Effector CD8-positive, alpha-beta T cell (primary cell): ENCODE measurements around the gene TRMO.
"Not testable (repeated sequence)": the region's sequence is repeated elsewhere in the genome, so short reads cannot be mapped to it uniquely, and the experiment has no call there.

Source experiments
- DNase-seq: peaks from one replicate; lab custom pipeline; 2025; lab: John Stamatoyannopoulos, UW
- total RNA-seq, 4 experiments: gene quantifications; one replicate each; lab custom pipeline; 2026; lab: John Stamatoyannopoulos, UW

The TRMO gene, protein sequence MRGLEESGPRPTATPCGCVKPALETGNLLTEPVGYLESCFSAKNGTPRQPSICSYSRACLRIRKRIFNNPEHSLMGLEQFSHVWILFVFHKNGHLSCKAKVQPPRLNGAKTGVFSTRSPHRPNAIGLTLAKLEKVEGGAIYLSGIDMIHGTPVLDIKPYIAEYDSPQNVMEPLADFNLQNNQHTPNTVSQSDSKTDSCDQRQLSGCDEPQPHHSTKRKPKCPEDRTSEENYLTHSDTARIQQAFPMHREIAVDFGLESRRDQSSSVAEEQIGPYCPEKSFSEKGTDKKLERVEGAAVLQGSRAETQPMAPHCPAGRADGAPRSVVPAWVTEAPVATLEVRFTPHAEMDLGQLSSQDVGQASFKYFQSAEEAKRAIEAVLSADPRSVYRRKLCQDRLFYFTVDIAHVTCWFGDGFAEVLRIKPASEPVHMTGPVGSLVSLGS
- total RNA-seq = 38.9 to 93.8 (median 52.3) reads per million in 4 experiments

- DNase-seq = peak; percentile 97
These were observed at the start of gene TRMO for GRCh38 chr9:97921959-97922724. TRMO (minus strand) TSS chr9:97922500; CDS start chr9:97922493, 7 bp downstream.

GRCh38 chr9:97970165-97970564 is 47.9 kb upstream of the TRMO start:
- DNase-seq = no peak

DNA sequence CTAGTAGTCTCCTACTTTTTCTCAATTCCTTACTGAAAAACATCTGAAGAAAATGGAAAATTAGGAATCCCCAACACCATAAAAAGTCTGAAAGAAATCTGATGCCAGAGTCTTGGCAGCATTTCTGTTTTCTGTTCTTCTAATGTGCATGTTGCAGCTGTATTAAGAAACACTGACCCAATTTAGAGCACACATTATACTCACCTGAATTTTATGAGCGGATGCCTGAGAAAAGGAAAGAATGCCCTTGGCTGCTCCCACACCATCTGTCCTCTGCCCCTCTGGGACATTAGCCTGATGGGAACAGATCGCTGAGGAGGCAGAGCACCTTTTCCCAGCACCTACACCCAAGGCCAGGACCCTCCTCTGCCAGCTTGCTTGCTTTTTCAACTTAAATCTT is 46.7 kb upstream of the TRMO start:
- DNase-seq = no peak

- DNase-seq = no peak
These were observed 44.2 kb upstream of the TRMO start for GRCh38 chr9:97966493-97966892.

- DNase-seq = no peak
These were observed 42.6 kb upstream of the TRMO start for GRCh38 chr9:97964901-97965300.

DNA sequence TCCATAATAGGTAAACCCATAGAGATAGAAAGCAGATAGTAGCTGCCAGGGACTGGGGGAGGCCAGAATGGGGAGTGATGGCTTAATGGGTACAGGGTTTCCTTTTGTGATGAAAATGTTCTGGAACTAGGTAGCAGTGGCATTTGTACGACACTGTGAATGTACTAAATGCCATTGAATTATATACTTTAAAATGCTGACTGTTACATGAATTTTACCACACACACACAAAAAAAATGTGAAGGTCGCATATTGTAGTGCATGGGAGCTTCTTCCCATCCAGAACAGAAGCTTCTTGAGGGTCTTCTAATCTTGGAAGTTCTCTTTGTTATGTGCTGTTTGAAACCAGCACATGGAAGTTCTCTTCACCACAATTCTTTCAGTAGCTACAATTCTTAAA is 40.9 kb upstream of the TRMO start:
- DNase-seq = no peak

DNA sequence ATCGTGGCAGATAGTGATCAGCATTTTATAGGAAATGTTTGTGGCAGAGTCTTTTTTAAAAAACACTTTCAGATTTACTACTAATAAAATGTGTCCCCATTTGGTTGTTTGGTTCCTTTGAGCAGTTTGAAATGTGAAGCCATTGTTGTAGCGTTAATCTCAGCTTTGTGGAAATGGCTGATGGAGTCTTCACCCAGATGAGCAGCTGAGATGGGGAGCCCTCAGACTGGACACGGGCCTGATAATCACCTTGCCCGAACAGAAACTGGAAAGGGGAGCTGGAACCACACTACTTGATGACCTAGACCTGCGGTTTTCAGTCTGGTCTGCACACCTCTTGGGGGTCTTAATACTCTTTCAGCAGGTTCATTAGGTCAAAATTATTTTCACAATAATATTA is 40.3 kb upstream of the TRMO start:
- no peak for DNase-seq

DNA sequence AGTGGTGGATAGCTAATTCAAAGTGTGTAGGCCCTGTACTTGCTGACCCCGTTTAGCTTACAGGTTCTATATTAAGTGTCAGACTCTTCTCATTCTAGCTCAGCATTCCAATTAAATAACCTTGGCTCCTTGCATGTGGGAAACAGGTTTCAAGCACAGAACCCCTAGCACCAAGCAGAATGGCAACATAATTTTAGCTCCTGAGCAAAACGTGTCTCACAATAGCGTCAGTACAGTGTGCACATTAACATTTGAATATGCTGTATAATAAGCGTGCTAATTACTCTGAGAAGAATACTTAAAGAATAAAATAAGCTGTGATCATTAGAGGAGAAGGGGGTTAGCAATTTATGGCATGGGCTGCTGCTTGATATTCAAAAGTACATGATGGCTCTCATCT is 39.8 kb upstream of the TRMO start:
- no peak for DNase-seq

DNA sequence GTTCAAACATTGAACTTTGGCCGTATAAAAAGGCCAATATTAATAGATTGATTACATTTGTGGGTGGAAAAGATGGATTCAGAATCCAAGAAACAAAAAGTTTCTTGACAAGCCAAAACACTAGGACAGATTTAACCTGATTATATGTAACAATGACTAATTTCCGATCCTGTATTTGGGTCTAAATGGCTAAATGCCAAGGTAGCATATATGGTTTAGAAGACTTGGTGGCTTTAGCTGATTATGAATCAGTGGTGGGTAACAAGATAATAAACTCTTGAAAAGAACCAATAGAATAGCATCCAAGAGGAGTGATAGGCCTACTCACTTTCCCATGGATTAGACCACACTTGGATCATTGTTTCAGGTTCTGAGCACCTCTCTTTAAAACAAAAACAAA is 39.1 kb upstream of the TRMO start:
- no peak for DNase-seq

GRCh38 chr9:97960678-97961328 is 38.5 kb upstream of the TRMO start:
- DNase-seq = not testable (repeated sequence)

- DNase-seq = no peak
These were observed 37.3 kb upstream of the TRMO start for GRCh38 chr9:97959585-97959984.

GRCh38 chr9:97958812-97959511 is 36.7 kb upstream of the TRMO start:
- no peak for DNase-seq

DNA sequence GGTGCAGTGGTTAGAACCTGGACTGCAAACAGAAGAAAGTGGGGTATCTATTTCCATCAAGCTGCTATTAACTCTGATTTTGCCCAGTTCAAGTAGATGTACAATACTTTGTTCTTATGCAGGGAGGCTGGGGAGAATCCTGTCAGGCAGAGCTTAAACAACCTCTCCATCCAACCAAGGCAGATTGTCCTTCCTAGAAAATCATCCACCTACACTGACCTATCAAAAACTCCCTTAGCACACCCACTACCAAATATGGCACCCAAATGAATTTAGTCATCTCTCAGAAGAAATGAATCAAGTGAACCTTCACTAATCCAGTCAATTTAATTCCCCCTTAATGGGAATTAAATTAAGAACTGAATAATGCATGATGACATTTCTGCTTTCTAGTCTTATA is 34.0 kb upstream of the TRMO start:
- DNase-seq = no peak

DNA sequence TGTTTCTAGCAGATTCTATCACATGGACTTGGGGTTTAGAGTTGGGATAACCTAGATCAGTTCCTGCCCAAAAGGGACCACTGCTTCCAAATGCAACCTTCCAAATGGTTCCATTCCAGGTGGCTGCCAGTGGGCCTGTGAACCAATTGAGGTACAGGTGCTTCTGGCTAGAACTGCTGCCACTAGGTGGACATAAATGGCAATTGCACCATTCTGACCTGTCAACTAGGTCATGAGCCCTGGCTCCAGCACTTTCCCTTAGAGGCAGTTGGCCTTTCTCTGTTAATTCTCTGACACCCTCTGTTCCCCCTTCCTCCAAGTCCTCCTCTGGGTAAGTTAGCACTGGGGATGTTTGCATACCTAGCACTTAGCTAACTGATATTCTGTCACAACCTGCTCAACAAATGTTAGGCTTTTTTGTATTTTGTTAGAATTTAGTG is 32.3 kb upstream of the TRMO start:
- DNase-seq = peak; percentile 10

GRCh38 chr9:97950873-97951272 is 28.6 kb upstream of the TRMO start:
- DNase-seq = not testable (repeated sequence)

DNA sequence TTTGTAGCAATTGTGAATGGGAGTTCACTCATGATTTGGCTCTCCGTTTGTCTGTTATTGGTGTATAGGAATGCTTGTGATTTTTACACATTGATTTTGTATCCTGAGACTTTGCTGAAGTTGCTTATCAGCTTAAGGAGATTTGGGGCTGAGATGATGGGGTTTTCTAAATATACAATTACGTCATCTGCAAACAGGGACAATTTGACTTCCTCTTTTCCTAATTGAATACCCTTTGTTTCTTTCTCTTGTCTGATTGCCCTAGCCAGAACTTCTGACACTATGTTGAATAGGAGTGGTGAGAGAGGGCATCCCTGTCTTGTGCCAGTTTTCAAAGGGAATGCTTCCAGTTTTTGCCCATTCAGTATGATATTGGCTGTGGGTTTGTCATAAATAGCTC is 24.8 kb upstream of the TRMO start:
- not testable (repeated sequence) for DNase-seq

DNA sequence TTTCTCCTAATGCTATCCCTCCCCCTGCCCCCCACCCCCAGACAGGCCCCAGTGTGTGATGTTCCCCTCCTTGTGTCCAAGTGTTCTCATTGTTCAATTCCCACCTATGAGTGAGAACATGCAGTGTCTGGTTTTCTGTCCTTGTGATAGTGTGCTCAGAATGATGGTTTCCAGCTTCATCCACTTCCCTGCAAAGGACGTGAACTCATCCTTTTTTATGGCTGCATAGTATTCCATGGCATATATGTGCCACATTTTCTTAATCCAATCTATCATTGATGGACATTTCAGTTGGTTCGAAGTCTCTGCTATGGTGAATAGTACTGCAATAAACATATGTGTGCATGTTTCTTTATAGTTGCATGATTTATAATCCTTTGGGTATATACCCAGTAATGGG is 23.2 kb upstream of the TRMO start:
- not testable (repeated sequence) for DNase-seq

DNA sequence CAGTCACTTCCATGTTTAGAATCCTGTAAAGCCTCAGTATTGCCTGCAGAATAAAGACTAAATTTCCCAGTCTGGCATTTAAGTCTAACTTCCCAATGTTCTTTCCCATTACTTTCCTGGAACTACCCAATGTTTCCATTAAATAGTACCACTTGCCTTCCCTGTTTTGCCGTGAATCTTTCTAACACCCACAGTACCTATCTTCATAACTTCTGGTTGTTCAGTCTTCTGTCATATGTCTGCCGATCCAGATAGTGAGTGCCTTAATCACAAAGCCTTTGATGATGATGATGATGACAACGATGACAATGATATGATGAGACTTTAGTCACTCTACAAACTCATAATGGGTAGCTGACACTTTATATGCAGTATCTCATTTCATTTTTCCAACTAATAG is 22.3 kb upstream of the TRMO start:
- no peak for DNase-seq

DNA sequence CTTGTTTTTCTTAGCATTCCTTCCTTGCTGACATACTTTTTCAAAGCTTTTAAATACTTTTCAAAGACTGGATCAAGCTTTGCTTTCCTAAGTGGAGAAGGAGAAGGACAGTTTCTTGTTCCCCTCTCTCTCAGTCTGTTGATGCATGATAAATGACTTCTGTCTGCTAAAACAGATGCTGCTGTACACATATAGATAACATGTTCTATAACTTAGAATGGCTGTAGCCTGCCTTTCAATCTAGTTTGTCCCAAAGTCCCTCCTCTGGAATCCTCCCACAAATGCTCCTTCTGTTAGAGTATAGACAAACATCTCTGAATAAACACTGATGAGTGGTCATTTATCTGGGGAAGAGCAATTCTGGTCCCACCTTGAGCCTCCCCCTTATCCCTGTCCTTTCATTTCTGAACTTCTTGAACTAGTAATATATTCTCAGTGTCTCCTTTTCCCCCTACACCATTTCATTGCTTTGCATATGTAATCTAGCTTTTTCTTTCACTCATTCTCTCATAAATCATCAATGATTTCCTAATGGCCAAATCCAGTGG is 21.1 kb upstream of the TRMO start:
- no peak for DNase-seq

- DNase-seq = no peak
These were observed 19.0 kb upstream of the TRMO start for GRCh38 chr9:97941323-97941722.

DNA sequence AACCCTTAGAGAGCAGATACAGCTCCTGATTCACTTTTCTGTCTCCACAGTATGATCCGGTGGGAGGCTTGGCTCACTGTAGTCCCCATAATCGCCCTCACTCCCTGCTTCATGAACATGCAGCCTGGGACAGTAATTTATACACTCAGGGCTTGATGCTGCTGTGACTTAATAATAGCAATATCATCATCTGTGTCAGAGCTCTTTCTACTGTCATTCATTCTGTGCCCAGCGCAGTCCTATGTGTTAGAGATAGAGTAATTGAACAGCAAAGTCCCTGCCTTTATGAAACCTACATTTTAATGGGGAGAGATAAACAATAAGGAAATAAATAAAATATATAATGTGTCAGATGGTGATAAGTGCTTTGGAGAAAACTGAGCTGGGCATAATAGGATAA is 18.4 kb upstream of the TRMO start:
- no peak for DNase-seq

DNA sequence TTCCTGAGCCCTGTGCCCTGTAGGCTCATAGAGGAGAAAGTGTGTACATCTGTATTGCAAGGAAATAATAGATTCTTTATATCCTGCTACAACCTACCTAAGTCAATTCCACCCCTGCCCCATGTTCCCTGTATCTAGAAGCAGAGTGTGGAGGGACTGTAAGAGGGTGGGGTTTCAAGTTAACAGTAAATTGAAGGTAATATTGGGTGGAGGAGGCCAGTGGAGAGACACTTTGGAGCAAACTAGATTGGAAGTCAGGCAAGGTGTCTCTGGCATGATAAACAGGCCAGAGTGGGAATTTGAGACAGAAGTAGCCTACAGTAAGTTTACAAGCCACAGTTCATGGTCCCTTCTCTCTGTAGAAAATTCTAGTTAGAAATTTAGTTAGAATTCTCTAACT is 17.9 kb upstream of the TRMO start:
- DNase-seq = no peak
